Nucleus accumbens (tissue), 56 donors: Measurements from ENCODE around the gene SUSD6.
"Not testable (repeated sequence)": the region's sequence is repeated elsewhere in the genome, so short reads cannot be mapped to it uniquely, and the experiment has no call there.

Source experiments
- DNase-seq, 56 donors: peaks; one replicate each; lab custom pipeline; 2025; lab: John Stamatoyannopoulos, UW

SUSD6 gene

DNA sequence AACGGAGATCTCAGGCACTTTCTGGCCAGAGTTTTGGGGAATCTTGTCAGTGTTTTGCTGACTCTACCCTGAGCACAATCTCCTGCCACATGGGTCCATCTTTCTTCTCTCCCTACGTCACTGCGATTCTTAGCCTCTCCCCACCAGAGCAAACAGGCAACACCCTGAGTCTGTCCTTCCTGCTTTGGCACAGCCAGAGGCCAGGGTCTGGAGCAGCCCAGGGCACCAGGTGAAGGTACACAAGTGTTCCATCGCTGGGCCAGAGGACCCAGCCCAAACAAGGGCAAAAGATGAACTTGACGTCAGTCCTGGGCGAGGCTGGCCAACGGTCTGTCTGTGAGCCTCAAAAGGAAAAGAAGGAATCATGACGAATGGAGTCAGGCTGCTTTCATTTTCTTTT, 24.0 kb upstream of the SUSD6 start:
- DNase-seq, result no peak

DNA sequence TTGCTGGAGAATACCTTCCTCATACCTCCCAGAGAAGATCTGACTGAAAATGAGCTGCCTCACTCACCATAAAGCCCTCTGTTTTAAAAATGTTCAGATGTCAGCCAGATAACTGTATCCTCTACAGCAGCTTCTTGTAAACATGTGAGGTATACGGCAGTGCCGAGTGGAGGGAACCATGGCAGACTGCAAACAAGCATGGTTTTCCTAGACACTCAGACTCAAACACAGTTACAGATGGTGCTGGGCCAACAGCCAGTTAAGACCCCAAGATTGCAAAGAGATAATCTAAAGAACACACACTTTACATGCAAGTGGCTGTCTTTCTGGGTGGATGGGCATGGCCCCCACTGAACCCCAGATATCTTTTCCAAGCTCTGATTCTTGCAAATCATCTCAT, 20.1 kb upstream of the SUSD6 start:
- no peak for DNase-seq

DNA sequence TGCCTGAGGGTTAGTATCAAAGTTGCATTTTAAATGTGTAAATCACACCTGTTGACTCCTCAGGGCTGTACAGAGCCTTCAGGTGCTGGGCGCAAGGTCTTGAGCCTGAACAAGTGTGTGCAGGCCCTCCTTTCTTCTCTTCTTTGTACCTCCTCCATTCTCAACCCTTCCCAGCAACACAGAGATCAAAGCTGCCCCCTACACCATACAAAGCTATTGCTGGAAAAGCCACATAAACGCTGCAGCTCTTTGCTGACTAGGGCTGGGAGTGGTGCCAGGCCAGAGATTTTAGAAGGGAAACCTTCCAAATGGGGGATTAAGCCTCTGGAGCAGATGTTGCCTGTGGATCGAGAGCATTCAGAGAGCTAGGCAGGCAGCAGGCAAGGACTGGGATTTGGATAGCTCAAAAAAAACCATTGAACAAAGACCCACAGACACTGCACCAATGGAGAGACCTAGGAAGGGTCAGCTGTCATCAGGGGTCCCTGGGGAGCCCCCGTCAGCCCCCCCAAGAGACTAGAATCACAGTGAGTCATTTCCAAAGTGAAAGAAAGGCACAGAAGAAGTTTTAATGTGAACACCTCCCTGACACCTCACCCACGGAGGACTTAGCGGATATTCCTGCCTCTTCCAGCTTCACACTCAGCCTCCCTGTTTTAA, 18.2 kb upstream of the SUSD6 start:
- peak in 10 of 56 donors; percentile 5 to 51 (median 12) for DNase-seq

GRCh38 chr14:69594846-69595245, 16.6 kb upstream of the SUSD6 start:
- no peak for DNase-seq

- no peak for DNase-seq
Observed at GRCh38 chr14:69595336-69595735, 16.1 kb upstream of the SUSD6 start.

DNA sequence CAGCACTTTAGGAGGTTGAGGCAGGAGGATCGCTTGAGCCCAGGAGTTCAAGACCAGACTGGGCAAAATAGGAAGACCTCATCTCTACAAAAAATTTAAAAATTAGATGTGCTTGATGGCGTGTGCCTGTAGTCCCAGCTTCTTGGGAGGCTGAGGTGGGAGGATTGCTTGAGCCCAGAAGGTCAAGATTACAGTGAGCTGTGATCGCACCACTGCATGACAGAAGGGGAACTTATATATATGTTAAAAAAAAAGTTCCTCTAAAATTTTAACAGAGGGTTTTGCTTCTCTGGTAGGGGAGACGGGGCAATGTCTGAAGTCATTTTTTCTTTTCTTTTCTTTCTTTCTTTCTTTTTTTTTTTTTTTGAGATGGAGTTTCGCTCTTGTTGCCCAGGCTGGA, 12.0 kb upstream of the SUSD6 start:
- DNase-seq, result not testable (repeated sequence)

- no peak for DNase-seq
Observed at GRCh38 chr14:69600304-69600891, 11.0 kb upstream of the SUSD6 start.

DNA sequence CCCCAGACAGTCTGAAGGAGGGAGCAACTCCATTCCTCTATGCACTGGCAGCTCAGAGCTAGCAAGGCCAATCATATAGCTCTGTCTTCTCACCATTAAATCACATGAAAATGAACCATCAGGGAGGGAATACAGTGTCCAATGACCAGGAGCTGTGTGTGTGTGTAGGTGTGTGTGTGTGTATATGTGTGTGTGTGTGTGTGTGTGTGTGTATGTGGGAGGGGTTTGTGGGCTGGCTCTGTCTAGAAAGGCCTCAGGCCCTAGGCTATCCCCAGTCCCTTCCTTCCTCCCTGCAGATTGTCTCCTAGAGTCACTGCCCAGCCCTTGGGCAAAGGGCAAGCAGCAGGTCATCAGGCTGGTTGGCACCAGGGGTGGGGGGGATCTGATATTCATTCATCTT, 5.7 kb upstream of the SUSD6 start:
- no peak for DNase-seq

- DNase-seq, result no peak
Observed at GRCh38 chr14:69606258-69607184, 4.9 kb upstream of the SUSD6 start.

- DNase-seq, result peak in 3 of 56 donors; percentile 12 to 53 (median 23)
Observed at GRCh38 chr14:69610020-69610873, 1.1 kb upstream of the SUSD6 start.

DNA sequence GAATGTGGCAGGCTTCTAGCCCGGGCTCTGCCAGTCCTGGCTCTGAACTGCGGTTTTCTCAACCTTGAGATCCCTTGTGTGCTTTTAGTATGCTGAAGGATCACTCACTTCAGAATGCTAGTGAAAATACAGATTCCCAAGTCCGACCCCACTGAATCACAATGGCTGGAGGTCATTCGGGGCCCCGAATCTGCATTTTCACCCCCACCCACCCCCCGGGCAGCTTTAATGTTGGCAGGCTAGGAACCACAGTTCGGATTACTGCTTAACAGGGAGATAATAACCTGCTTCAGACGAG, 573 bp upstream of the SUSD6 start:
- peak in 6 of 56 donors; percentile 23 to 52 (median 46) for DNase-seq

DNA sequence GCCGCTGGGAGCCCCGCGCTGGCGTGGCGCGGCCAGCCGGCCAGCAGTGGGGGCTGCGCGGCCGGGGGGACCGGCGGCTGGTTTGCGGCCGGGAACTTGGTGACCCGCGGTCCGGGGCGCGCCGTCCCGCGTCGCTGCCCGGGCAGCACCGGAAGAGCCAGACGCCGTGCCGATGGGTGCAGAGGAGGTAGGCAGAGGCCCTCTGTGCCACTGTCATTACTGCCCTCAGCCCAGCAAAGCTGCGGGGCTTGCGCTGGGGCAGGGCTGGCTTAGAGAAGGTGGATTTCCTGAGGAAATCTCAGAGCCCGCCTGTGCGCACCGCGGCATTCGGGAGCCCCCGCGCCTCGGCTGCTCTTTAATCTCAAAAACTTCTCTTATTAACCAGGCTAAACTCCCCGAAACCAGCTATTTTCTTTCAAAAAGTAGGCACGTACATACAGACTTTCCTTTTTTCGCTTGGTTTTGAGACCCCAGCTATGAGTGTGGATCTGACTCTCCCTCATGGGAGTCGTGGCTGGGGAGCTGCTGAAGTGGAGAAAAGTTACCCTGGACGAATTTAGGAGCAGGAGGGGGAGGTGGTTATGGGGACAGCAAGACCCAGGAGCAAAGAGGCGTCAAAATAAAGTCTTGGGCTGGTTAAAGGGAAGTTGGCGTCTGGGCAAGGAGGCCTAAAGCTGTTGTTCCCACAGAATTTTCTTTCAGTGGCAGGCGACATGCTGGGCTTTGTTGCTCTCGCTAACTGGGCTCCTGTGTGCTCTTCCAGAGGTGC, 802 bp downstream of the SUSD6 start:
- DNase-seq, result peak in 16 of 56 donors; percentile 5 to 51 (median 29)

- no peak for DNase-seq
Observed at GRCh38 chr14:69612783-69613130, 1.4 kb downstream of the SUSD6 start.

DNA sequence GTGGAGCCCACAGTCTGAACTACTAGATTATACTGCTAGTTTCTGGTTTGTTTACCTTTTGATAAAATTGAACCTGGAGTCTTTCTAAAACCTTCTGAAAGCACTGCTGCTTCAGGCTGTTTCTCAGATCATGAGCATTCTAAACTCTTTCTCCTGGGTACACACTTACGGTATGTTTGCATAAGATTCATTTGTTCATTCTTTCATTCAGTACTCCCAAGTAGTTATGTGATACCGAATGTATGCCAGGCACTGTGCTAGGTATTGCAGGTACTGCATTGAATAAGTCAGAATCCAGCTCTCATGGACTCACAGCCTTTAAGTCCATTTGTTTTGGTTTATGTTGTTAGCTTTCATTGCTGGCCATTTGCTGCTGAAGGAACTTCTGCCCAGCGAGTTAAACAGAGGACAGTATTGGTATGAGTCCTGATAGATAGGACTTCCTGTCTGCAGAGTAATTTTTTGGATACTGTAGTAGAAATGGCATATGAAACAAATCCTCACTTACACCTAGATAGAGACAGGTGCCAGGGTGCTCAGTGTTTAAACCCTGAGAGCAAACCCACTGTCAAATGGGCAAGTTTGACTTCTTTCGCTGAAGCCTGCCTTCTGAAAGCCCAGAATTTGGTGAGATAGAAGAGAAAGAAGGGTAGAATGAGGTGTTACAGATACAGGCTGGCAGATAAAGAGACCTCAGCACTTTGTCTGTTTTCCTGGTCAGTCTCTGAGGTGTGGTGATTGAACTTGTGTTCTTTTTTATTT, 2.1 kb downstream of the SUSD6 start:
- DNase-seq, result no peak

DNA sequence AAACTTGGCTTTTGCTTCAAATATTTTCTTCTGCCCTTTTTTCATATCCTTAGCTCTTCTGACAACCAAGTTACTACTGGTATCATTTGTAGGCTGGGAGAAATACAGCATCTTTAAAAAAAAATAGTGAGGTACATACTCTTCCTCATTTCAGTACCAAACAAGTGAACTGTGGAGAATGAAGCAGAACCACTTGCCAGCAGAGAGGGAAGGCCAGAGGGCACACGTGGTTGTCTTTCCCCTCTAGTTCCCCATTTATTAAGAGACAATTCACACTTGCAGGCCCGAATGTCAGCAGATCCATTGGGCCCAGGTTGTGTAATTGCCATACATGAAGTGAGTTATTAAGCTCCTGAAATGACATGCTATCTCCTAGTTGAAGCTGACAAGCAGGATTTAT, 3.2 kb downstream of the SUSD6 start:
- DNase-seq, result peak in 11 of 56 donors; percentile 2 to 37 (median 15)

GRCh38 chr14:69615121-69615495, 3.7 kb downstream of the SUSD6 start:
- no peak for DNase-seq

- peak in 16 of 56 donors; percentile 3 to 44 (median 12) for DNase-seq
Observed at GRCh38 chr14:69615496-69616407, 4.4 kb downstream of the SUSD6 start.

DNA sequence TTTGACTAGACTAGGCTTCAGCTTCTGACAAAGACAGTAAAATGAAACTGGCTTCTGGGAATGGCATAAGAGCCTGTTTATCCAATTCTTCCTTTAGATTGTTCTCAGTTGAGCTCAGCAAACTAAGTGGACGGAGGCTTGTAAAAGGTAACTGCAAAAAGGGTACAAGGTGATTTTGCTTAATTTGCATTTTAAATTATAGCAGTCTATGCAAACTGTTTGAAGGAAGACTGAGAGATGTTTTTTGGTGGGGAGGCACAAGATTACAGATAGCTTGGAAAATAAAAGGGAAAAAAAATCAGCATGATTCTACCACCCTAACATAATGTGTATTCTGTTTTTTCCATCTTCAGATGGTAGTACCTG, 5.0 kb downstream of the SUSD6 start:
- DNase-seq, result no peak
